SH-SY5Y (cell line): ENCODE results near the gene ACSS3.
A peak's percentile ranks its signal among the peaks of the same experiment; 100 is the strongest.

ENCODE experiments used
- GATA2 ChIP-seq: IDR thresholded peaks from 2 replicates; pipeline ENCODE4 v1.6.1; 2011; ENCODE audit warnings: mild to moderate bottlenecking, low read depth, low read length
- GATA3 ChIP-seq: IDR thresholded peaks from 2 replicates; pipeline ENCODE4 v1.6.1; 2011; ENCODE audit warnings: low read depth, mild to moderate bottlenecking, low read length, moderate library complexity

Gene ACSS3

DNA sequence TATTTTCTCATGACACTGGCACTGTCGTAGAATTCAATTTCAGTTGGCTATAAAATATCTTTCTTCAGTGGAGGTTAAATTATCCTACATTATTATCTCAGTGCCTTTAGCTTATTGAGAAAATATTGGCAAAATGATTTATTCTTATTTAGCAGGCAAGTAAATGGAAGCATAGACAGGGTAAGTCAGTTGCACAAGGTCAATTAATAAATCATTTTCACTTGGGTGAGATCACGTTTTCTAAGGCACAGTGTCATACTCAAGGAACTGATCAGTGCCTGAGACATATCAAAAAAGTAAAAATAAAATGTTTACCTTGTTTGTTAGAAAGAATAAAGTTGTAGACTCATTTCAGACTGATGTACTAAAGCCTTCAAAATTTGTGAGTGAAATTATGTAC lies 95.0 kb downstream of the ACSS3 start:
- TF ChIP-seq GATA2 (no peak), GATA3 (no peak)

DNA sequence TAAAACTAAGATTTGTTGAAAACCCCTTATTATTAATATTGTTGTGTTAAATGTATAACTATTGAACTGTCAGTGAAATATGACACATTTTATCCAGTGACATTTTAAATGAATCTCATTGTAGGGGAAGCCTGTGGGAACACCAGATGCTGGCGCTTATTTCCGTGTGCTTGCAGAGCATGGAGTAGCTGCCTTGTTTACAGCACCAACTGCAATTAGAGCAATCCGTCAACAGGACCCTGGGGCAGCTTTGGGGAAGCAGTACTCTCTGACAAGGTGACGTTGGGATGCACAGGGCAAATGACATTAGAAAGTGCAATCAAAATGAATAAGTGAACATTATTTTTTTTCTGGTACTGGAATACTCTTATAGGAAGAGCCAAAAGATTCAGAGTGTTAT lies 96.8 kb downstream of the ACSS3 start:
- TF ChIP-seq GATA3 (no peak), GATA2 (no peak)

DNA sequence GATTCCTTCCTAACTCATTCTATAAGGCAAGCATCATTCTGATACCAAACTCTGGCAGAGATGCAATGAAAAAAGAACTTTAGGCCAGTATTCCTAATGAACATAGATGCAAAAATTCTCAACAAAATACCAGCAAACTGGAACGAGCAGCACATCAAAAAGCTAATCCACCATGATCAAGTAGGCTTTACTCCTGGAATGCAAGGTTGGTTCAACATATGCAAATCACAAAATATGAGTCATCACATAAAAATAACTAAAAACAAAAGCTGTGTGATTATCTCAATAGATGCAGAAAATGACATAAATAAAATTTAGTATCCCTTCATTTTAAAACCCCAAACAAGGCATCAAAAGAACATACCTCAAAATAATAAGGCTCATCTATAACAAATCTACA lies 98.9 kb downstream of the ACSS3 start:
- TF ChIP-seq GATA2: no peak
- no peak for TF ChIP-seq GATA3

DNA sequence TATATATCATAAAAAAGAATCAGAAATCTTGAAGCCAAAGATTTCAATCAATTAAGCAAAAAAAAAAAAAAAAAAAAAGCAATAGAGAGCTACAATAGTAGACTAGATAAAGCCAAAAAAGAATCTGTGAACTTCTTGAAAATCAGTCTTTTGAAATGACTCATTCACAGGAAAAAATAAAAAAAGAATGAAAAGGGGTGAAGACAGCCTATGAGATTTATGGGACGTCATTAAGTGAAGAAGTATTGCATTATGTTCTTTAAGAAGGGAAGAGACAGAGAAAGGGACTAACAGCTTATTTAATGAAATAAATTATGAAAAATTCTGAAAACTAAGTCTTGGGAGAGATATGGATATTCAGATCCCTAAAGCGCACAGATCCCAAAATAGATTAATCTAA lies 103.8 kb downstream of the ACSS3 start:
- TF ChIP-seq GATA3: no peak
- TF ChIP-seq GATA2: no peak

DNA sequence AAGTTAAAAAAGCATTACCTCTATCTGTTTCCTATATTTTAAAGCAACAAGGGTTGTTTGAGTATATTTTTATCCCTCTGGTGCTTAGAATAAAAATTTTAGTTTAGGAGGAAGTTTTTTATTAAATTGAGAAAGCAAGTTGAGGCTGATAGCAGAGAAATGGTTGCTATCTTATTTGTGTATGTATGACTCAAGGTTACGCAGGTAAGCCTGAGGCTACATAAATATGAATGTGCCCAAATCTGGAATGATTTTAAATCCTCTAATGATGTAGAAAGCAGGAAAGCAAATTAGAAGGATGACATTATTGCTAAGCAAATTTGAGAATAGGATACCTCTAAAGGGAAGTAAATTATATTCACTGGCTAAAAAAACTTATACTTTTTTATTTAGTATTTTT lies 109.8 kb downstream of the ACSS3 start:
- no peak for TF ChIP-seq GATA2
- TF ChIP-seq GATA3: no peak

DNA sequence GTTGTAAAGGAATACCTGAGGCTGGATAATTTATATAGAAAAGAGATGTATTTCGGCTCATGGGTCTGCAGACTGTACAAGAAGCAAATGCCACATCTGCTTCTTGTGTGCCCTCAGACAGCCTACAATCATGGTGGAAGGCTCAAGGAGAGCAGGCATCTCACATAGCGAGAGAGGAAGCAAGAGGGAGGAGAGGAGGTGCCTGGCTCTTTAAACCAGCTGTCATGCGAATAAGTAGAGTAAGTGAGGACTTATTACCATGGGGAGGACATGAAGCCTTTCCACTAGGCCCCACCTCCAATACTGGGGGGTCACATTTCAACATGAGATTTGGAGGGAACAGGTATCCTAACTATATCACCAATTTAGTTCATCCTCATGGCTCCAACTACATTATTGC lies 118.7 kb downstream of the ACSS3 start:
- TF ChIP-seq GATA2: no peak
- no peak for TF ChIP-seq GATA3

DNA sequence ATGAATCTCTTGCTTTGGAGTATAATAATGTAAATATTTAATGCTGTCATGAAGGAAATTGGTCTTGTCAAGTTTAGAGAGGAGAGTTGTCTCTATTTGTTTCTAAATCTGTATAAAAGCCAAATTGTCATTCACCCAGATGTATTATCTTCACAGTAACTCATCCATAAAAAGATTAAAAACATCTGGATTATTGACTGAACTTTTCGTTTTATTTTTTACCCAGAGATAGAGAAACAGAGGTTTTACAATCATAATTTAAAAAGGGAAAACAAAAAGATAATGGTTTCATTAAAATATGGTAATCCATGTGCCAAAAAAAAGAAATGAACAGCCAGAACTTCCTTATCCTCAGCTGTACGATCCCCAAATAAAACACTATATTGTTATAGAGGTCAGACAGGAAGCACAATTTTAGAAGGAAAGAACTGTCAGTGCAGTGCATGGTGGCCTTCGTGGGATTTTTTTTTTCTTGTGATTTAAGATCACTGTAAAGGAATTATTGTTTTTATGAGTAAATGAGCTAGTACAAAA lies 125.9 kb downstream of the ACSS3 start:
- TF ChIP-seq GATA2: no peak
- no peak for TF ChIP-seq GATA3

DNA sequence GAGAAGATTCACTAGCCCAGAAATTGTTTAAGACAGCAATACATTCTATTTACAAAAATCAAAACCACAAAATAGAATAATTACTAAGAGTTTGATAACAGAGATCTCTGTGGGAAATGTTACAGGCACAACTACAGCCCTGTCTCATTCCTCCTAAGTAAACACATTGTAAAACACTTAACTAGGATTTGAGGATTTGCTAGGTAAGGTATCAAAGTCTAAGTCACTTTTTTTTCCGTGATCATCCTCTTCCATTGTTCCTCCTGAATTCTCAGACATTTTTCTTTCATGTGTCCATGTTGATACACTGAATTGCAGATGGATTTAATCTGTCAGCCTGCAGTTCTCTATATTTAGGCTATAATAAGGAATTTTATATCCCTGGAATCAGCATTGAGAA lies 127.5 kb downstream of the ACSS3 start:
- no peak for TF ChIP-seq GATA2
- no peak for TF ChIP-seq GATA3

DNA sequence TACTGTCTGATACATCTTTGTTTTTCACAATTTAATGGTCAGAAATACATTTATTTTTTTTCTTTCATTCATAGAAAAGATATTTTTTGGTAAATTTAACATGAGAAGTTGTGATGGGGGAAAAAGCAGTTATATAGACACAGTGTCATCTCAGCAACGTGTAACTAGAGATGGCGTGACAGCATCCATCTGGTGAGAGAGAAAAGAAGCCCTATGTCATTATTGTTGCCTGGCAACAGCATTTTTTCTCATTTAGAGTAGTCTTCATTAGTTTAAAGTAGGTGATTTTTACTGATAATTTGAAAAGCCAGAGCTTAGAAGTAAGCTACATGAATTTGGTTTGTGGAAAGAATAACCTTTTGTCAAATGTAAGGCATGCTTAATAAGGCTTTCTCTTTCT lies 128.6 kb downstream of the ACSS3 start:
- TF ChIP-seq GATA2 (no peak), GATA3 (no peak)

DNA sequence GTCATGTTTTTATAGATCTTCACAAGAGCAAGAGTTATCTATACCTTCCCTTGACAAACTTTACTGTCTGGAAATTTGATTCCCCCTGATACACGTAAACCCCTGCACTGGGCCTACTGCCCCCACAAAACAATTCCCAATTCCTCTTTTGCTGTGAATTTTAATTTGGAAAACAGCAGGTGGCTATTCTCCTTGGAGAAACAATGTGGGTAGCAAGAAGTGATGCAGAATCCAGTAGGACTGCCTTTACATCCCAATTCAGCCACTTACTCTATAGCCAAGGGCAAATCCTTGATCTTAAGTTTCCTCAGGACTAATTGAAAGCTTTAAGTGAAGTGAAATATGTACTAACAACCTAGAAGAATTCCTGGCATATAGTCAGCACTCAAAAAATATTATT lies 129.3 kb downstream of the ACSS3 start:
- TF ChIP-seq GATA3: no peak
- no peak for TF ChIP-seq GATA2

DNA sequence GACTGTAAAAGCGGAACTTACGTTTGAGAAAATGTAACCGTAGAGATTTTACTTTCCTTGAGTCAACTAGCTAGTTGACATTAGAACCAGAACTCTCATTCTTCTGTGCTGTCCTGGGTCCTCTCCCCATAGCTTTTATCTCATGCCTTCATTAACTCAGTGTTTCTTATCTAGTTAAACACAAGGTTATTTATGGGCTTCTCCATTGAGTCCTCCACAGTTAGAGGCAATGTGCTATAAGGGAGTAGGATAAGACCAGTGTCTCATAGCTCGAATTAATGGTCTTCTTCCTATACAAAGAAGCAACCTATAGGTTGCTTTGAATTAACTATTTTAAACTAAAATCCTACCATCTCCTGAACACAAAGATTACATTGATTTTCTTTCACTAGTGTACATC lies 129.8 kb downstream of the ACSS3 start:
- TF ChIP-seq GATA3 (no peak), GATA2 (no peak)

DNA sequence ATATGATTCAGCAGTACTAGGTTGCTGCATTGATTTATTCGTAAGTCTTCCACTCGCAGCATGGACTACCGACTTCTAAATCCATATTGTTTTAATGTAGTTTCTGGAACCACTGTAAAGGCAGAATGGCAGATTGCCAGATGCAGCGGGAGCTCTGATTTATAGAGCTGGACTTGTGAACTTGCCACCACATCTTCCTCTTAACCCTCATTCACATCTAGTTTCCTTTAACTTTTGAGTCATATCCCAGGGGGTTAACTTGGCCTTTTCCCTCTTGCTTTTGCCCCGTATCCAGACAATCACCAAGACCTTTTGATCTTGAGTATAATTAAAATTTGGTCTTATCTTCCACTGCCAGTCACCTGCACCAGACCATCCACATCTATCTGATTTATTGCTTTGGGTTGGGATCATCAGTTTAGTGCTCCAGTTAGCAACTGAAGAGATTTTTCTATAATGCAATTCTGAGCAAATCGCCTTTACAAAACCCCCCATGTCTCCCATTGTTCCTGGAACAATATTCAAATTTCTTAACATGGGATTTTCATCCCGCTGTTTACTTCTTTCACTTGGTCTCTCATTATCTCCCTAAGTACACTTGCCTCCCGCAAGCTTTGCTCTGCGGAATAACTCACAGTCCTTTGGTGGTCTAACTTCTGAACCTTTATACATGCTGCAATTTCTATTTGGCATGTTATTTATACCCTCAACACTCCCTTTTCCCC lies 130.5 kb downstream of the ACSS3 start:
- TF ChIP-seq GATA2: peak; percentile 65
- TF ChIP-seq GATA3: no peak

DNA sequence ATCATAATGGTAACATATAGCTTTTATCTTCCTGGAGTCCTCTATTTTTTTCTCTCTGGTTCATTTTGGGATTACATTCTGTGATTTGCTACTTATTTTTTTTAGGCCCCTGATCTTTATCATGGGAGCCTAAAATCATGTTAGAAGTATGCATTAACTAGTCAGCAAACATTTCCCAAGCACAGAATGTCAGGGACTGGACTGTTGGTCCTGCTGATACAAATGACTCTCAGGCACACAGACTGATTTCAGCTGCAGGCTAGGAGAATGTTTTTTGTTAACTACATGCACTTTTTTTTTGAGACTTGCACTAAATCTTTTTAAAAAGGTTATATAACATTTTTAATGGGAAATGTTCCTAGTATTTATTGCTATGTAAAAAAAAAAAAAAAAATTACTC lies 131.1 kb downstream of the ACSS3 start:
- TF ChIP-seq GATA3 (no peak), GATA2 (no peak)

DNA sequence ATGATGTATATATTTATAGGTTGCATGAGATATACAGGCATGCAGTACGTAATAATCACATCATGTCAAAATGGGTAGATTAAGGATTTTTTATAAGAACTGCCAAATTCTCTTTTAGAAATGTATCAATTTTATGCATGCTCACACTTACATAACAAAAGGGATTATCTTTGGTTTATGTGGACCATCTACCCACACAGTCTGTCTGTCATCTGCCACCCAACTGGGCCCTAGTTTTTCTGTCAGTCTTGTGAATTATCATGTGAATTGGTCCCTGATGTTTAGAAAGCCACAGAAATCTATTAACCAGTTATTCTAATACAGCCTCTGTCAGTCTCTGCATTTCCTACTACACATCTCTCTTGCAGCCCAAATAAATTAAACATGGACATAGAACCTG lies 133.4 kb downstream of the ACSS3 start:
- TF ChIP-seq GATA2 (no peak), GATA3 (no peak)

DNA sequence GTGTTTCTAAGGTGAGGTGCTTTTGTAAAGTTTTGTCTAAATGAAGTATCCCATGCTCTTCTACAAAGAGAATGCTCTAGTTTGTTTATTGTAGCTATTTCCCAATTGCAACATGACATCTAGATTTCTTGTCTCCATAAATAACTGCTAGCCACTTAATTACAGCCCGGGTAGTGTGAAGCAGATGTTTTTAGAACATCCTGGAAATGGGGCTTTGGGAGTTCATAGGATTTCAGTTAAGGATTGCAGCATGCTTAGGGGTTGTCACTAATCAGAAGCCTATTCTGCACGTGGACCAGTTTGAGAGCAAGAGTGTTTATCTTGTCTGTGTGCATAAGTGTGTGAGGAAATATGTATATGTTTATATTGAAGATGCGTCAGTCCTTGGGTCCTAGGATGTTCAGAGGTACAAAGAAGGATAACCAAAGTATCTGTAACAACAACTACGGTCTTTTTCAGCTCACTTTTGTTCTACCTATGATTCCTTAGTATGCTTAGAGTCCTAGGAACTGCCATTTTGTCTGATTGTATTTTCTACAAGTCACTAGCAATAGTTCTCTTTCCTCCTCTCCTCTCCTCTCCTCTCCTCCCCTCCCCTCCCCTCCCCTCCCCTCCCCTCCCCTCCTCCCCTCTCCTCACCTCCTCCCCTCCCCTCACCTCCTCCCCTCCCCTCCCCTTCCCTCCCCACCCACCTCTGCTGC lies 135.3 kb downstream of the ACSS3 start:
- no peak for TF ChIP-seq GATA3
- TF ChIP-seq GATA2: no peak
